Measurements from ENCODE around the gene ZNF814.
"Not testable (repeated sequence)": the region's sequence is repeated elsewhere in the genome, so short reads cannot be mapped to it uniquely, and the experiment has no call there.

DNA sequence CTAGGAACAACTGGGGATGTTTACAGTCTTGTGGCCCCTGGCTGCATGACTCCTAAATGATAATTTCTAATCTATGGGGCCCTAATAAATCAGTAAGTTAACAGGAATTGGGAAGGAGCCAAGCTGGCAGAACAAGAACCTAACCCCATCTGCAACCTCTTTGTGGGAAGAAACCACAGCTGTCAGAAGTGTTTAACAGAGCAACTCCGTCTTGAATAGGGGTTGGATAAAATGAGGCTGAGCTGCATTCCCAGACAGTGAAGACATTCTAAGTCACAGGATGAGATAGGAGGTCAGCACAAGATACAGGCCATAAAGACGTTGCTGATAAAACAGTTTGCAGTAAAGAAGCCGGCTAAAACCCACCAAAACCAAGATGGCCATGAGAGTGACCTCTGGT lies 1.9 kb upstream of the ZNF814 start:
- TF ChIP-seq, protein P1, sequence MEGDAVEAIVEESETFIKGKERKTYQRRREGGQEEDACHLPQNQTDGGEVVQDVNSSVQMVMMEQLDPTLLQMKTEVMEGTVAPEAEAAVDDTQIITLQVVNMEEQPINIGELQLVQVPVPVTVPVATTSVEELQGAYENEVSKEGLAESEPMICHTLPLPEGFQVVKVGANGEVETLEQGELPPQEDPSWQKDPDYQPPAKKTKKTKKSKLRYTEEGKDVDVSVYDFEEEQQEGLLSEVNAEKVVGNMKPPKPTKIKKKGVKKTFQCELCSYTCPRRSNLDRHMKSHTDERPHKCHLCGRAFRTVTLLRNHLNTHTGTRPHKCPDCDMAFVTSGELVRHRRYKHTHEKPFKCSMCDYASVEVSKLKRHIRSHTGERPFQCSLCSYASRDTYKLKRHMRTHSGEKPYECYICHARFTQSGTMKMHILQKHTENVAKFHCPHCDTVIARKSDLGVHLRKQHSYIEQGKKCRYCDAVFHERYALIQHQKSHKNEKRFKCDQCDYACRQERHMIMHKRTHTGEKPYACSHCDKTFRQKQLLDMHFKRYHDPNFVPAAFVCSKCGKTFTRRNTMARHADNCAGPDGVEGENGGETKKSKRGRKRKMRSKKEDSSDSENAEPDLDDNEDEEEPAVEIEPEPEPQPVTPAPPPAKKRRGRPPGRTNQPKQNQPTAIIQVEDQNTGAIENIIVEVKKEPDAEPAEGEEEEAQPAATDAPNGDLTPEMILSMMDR (conservative IDR thresholded peaks at IDR 0.05), result not testable (repeated sequence)
- TF ChIP-seq EZH2 (IDR thresholded peaks at IDR 0.05; ENCODE audit: low read depth), result not testable (repeated sequence)

Measured in PC-9 (cell line).